VCaP (cell line): ENCODE measurements around the gene RAP1B.
"Not testable (repeated sequence)": the region's sequence is repeated elsewhere in the genome, so short reads cannot be mapped to it uniquely, and the experiment has no call there.

Experiments used
- H3K27ac ChIP-seq: fragments of 450-650 bp; 2 replicates; pipeline ENCODE4 v1.5.1; 2017
- CTCF ChIP-seq: fragments of 450-650 bp; conservative IDR thresholded peaks from 2 replicates; pipeline ENCODE4 v1.5.1; 2017; ENCODE audit warnings: mild to moderate bottlenecking, moderate library complexity

The RAP1B gene

GRCh38 chr12:68636268-68636667, 25.6 kb downstream of the RAP1B start:
- no peak for TF ChIP-seq CTCF
- no peak overlapping the region for H3K27ac ChIP-seq

- H3K27ac ChIP-seq, result not testable (repeated sequence)
These were observed 26.7 kb downstream of the RAP1B start for GRCh38 chr12:68637439-68637838.

- H3K27ac ChIP-seq, result no peak overlapping the region
- TF ChIP-seq CTCF, result no peak
These were observed 27.5 kb downstream of the RAP1B start for GRCh38 chr12:68638171-68638570.

GRCh38 chr12:68638721-68639395, 28.2 kb downstream of the RAP1B start:
- TF ChIP-seq CTCF, result no peak
- no peak overlapping the region for H3K27ac ChIP-seq

GRCh38 chr12:68639396-68639767, 28.7 kb downstream of the RAP1B start:
- no peak for TF ChIP-seq CTCF
- no peak overlapping the region for H3K27ac ChIP-seq

- no peak overlapping the region for H3K27ac ChIP-seq
These were observed 30.4 kb downstream of the RAP1B start for GRCh38 chr12:68641138-68641537.

GRCh38 chr12:68646484-68646883, 35.8 kb downstream of the RAP1B start:
- no peak for TF ChIP-seq CTCF
- no peak overlapping the region for H3K27ac ChIP-seq

More at GRCh38 chr12:68641138-68641537, 30.4 kb downstream of the RAP1B start:
- TF ChIP-seq CTCF, result no peak

- no peak overlapping the region for H3K27ac ChIP-seq
- no peak for TF ChIP-seq CTCF
These were observed 36.8 kb downstream of the RAP1B start for GRCh38 chr12:68647507-68647906.
